TTC549 (cell line): ENCODE data around the gene PHLDA2.

Experiments
- FAIRE-seq: peaks from 2 replicates; lab custom pipeline; 2012; peaks lifted over from hg19 to GRCh38; lab: Jason Lieb, UNC

PHLDA2 gene

DNA sequence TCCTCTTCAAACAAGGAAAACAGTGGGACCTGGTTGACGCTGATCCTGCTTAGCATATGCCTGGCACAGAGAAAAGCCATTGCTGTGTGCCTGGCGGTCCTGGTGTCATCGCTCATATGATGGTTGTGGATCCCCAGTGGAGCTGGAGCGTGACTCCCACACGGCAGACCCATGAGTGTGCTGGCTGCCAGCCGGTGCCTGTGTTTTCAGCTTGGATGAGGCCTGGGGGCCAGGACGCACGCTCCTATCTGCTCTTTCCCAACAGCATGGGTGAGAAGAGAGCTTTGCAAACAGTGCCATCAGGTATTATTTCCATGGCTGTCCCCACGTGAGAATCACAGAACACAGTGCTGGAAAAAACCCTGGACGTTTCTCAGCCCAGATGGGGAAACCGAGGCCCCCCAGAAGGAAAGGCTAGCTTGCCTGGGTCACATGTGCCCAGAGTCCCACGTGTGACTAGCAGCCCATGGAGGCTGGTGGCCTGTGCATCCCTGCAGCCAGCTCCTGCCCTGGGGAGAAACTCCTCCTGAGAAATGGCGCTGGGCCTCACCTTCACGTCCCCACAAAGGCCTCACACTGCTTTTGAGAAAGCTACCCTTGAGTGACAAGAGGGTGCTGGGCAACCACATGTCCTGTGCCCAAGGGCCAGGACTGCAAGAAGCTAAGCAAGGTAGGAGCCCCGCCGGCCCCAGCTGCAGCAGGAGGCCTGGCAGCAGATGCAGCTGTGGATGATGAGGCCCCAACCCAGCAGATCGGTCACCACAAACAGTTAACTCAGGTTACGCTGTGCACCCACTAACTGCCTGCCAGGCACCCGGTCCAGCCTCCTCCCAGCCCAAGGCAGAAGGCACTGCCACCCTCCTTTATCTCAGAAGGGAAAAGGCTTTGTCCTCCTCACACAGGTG, 47.9 kb downstream of the PHLDA2 start:
- FAIRE-seq, result no peak

DNA sequence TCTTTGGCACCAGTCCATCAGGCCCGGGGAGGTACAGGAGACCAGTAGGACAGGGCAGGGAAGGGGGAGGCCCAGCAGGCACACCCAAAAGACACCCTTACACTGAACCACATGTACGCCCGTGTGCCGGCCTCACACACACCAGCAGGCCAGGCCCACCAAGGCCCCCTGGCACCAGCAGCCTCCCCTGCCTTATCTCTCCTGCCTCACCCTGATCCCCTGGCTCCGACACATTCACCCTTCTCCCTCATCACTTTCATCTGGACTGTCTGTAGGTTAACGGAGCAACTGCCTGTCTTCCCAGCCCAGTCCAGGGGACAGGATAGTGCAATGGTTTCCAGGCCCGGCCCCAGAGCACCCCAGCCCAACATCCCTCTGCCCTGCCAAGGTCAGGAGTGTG, 48.6 kb downstream of the PHLDA2 start:
- no peak for FAIRE-seq

DNA sequence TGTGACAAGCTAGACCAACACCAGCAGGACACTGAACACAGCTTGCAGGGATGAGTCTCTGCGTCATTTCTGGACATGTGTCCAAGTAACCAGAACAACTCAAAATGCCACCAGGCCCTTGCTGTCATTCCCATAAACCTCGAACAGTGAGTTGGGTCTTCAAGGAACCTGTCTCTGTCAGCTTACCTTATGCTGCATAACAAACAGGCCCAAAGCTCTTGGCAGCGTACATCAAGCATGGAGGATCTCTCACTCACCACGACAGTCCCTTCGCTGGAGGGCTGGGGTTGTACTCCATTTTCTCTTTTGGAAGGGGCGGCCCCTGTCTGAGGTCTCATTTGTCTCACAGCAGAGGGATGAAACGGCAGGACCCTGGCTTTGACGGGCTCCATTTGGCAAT, 50.4 kb downstream of the PHLDA2 start:
- no peak for FAIRE-seq
